ENCODE data around the gene DDX41.

DNA sequence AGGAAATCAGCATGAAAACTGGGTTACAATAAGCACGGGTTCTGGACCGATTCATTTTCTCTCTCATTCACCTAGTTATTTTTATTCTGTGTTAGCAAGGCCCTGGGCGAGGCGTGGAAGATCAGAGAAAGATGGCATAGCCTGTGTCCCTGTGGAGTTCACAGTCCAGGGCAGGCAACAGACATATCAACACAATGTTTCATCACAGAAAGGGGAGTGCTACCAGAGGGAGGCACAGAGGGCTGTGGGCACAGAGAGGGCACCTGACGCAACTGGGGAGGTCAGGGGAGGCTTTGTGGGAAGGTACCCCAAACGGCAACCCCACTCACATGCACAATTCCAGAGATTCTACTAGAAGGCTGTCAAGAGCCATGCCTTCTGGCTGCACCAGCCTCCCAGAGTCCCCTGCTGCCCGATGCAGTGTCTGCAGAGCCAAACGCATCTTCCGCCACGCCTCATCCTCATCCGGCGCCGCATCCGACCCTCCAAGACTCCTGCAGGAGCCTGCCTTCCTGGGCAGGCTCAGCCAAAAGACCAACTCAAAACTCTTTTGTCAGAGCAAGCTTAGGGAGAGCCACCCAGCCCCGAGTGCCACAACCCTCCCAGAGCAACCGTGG lies 36.2 kb upstream of the DDX41 start:
- TF ChIP-seq, protein P1, sequence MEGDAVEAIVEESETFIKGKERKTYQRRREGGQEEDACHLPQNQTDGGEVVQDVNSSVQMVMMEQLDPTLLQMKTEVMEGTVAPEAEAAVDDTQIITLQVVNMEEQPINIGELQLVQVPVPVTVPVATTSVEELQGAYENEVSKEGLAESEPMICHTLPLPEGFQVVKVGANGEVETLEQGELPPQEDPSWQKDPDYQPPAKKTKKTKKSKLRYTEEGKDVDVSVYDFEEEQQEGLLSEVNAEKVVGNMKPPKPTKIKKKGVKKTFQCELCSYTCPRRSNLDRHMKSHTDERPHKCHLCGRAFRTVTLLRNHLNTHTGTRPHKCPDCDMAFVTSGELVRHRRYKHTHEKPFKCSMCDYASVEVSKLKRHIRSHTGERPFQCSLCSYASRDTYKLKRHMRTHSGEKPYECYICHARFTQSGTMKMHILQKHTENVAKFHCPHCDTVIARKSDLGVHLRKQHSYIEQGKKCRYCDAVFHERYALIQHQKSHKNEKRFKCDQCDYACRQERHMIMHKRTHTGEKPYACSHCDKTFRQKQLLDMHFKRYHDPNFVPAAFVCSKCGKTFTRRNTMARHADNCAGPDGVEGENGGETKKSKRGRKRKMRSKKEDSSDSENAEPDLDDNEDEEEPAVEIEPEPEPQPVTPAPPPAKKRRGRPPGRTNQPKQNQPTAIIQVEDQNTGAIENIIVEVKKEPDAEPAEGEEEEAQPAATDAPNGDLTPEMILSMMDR (IDR thresholded peaks at IDR 0.05), result no peak
- no peak for TF ChIP-seq POLR2A (IDR thresholded peaks at IDR 0.05)
